ENCODE data around the gene CALN1.

DNA sequence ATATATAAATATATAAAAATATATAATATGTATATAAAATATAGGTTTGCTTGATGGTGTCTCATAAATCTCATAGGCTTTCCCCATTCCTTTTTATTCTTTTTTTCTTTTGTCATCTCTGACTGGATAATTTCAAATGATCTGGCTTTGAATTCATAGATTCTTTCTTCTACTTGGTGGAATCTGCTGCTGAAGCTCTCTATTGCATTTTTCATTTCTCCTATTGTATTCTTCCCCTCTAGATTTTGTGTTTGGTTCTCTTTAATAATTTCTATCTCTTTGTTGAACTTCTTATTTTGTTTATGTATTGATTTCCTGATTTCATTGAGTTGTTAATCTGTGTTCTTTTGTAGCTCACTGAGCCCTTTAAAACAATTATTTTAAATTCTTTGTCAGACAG, 650.8 kb downstream of the CALN1 start:
- TF ChIP-seq, protein P1, sequence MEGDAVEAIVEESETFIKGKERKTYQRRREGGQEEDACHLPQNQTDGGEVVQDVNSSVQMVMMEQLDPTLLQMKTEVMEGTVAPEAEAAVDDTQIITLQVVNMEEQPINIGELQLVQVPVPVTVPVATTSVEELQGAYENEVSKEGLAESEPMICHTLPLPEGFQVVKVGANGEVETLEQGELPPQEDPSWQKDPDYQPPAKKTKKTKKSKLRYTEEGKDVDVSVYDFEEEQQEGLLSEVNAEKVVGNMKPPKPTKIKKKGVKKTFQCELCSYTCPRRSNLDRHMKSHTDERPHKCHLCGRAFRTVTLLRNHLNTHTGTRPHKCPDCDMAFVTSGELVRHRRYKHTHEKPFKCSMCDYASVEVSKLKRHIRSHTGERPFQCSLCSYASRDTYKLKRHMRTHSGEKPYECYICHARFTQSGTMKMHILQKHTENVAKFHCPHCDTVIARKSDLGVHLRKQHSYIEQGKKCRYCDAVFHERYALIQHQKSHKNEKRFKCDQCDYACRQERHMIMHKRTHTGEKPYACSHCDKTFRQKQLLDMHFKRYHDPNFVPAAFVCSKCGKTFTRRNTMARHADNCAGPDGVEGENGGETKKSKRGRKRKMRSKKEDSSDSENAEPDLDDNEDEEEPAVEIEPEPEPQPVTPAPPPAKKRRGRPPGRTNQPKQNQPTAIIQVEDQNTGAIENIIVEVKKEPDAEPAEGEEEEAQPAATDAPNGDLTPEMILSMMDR (IDR thresholded peaks at IDR 0.05; ENCODE audit: poor library complexity, severe bottlenecking): no peak
- TF ChIP-seq, protein P2, sequence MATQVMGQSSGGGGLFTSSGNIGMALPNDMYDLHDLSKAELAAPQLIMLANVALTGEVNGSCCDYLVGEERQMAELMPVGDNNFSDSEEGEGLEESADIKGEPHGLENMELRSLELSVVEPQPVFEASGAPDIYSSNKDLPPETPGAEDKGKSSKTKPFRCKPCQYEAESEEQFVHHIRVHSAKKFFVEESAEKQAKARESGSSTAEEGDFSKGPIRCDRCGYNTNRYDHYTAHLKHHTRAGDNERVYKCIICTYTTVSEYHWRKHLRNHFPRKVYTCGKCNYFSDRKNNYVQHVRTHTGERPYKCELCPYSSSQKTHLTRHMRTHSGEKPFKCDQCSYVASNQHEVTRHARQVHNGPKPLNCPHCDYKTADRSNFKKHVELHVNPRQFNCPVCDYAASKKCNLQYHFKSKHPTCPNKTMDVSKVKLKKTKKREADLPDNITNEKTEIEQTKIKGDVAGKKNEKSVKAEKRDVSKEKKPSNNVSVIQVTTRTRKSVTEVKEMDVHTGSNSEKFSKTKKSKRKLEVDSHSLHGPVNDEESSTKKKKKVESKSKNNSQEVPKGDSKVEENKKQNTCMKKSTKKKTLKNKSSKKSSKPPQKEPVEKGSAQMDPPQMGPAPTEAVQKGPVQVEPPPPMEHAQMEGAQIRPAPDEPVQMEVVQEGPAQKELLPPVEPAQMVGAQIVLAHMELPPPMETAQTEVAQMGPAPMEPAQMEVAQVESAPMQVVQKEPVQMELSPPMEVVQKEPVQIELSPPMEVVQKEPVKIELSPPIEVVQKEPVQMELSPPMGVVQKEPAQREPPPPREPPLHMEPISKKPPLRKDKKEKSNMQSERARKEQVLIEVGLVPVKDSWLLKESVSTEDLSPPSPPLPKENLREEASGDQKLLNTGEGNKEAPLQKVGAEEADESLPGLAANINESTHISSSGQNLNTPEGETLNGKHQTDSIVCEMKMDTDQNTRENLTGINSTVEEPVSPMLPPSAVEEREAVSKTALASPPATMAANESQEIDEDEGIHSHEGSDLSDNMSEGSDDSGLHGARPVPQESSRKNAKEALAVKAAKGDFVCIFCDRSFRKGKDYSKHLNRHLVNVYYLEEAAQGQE (IDR thresholded peaks at IDR 0.05; ENCODE audit: borderline replicate concordance): no peak
- TF ChIP-seq EZH2 (IDR thresholded peaks at IDR 0.05; ENCODE audit: borderline replicate concordance, insufficient read depth, low read length, poor library complexity, severe bottlenecking): no peak
- no peak for TF ChIP-seq POLR2AphosphoS5 (IDR thresholded peaks at IDR 0.05)

All from neural cell (in vitro differentiated cells).